GM04504 (cell line): ENCODE measurements around the gene NAT16.
"Not testable (repeated sequence)": the region's sequence is repeated elsewhere in the genome, so short reads cannot be mapped to it uniquely, and the experiment has no call there.

Experiments
- DNase-seq: peaks from one replicate; pipeline ENCODE4 v3.0.0-alpha.2; 2012; ENCODE audit warnings: low read depth

The NAT16 gene

GRCh38 chr7:101125989-101126650 is 54.0 kb downstream of the NAT16 start:
- no peak for DNase-seq

- peak; percentile 85 for DNase-seq
These were observed 55.6 kb downstream of the NAT16 start for GRCh38 chr7:101124376-101125056.

GRCh38 chr7:101123703-101124068 is 56.4 kb downstream of the NAT16 start:
- DNase-seq, result no peak

- no peak for DNase-seq
These were observed 57.0 kb downstream of the NAT16 start for GRCh38 chr7:101122933-101123702.

GRCh38 chr7:101121991-101122932 is 57.8 kb downstream of the NAT16 start:
- DNase-seq, result peak; percentile 98

- not testable (repeated sequence) for DNase-seq
These were observed 58.5 kb downstream of the NAT16 start for GRCh38 chr7:101121631-101121990.
